Kidney (tissue), 14 donors: ENCODE measurements around the gene TPST2. TPM values are rescaled to one million over a fixed set of nuclear protein-coding genes. Genes with fewer than 3 reads are reported as not detected.

Source experiments
- DNase-seq, 5 donors: peaks; one replicate each; pipeline ENCODE4 v3.0.0-alpha.2; 2013 to 2020
- FAIRE-seq: peaks from 2 replicates; lab custom pipeline; 2012; peaks lifted over from hg19 to GRCh38; lab: Jason Lieb, UNC
- H3K27ac ChIP-seq, 2 donors: one replicate each; pipeline ENCODE4 v1.7.0; 2013; ENCODE audit warnings: low read depth in 2 of 2, low read length in 2 of 2, inconsistent platforms in 1 of 2
- H3K27me3 ChIP-seq: one replicate; pipeline ENCODE4 v1.7.1; 2013; ENCODE audit warnings: low read length, inconsistent platforms; ENCODE audit not compliant: control insufficient read depth, insufficient read depth
- H3K36me3 ChIP-seq, 3 donors: one replicate each; pipeline versions ENCODE4 v1.7.0 to v1.7.1; 2013; ENCODE audit warnings: low read length in 3 of 3, control low read depth in 1 of 3, inconsistent platforms in 1 of 3; ENCODE audit not compliant: insufficient read depth in 3 of 3, control insufficient read depth in 2 of 3
- H3K4me1 ChIP-seq, 3 donors: one replicate each; pipeline versions ENCODE4 v1.7.0 to v1.7.1; 2013; ENCODE audit warnings: low read length in 3 of 3, inconsistent platforms in 1 of 3, low read depth in 1 of 3; ENCODE audit not compliant: control insufficient read depth in 2 of 3, insufficient read depth in 2 of 3
- H3K4me3 ChIP-seq, 3 donors: one replicate each; pipeline versions ENCODE4 v1.7.0 to v1.8.1; 2013; ENCODE audit warnings: low read length in 3 of 3, control low read depth in 1 of 3, inconsistent platforms in 1 of 3
- H3K9ac ChIP-seq, 3 donors: one replicate each; pipeline versions ENCODE4 v1.7.0 to v1.7.1; 2013; ENCODE audit warnings: low read length in 3 of 3, control low read depth in 1 of 3, inconsistent platforms in 1 of 3
- H3K9me3 ChIP-seq, 3 donors: one replicate each; pipeline versions ENCODE4 v1.7.0 to v1.7.1; 2013; ENCODE audit warnings: low read length in 3 of 3, control low read depth in 1 of 3, inconsistent platforms in 1 of 3; ENCODE audit not compliant: control insufficient read depth in 2 of 3, insufficient read depth in 1 of 3
- intact Hi-C: fragments of 100-400 bp; cut with DNase I; formaldehyde crosslinking; loops from one replicate; pipeline ENCODE4 v1.11.1; 2022
- polyA plus RNA-seq: library from polyadenylated mRNA; stranded (reverse); fragments of 350-450 nt; fragmentation: Illumina TruSeq; extraction: RNeasy Lipid Tissue Mini Kit (QIAGEN cat#74804); gene quantifications from one replicate; pipeline ENCODE4 v1.2.3, GENCODE V29; 2014; ENCODE audit warnings: low read depth, low replicate concordance; ENCODE audit not compliant: insufficient read depth
- total RNA-seq: library from RNA; stranded (reverse); fragmentation: NEBNext Ultra II Directional; extraction: Animal tissue kit (Norgen Biotek cat#: 25700); gene quantifications from one replicate; pipeline ENCODE4 v1.2.1, GENCODE V29; 2021
- TF ChIP-seq, protein P1 (sequence below): IDR thresholded peaks from 3 replicates; pipeline ENCODE4 v1.5.1; 2012; ENCODE audit warnings: mild to moderate bottlenecking, moderate library complexity, borderline replicate concordance; ENCODE audit not compliant: insufficient read depth; ENCODE audit errors: extremely low read depth
- donor health status: control.
- donor health status: control.
- donor health status: control.
- donor health status: control.
- donor health status: control.
- donor health status: DM: yes; HTN: yes; CAD: no.
- donor health status: Normal renal cell carcinoma (clear cell type).

TPST2 gene
- total and polyA plus RNA-seq, 2 donors from 2014 or later: 40.3 to 48.7 TPM

DNA sequence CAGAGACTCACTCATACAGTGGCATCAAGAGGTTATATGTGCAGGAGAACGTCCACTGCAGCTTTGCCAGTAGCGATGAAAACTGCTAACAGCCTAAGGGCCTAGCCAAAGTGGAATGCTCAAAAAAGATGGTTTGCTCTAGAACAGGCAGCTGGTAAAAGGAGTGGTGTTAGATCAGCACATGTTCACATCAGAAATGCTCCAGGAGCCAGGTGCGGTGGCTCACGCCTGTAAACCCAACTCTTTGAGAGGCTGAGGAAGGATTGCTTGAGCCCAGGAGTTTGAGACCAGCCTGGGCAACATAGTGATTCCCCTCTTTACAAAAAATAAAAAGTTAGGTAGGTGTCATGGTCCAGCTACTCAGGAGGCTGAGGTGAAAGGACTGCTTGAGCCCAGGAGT, 67.3 kb downstream of the TPST2 start:
- intact Hi-C loops: no loop called here
- TF ChIP-seq, protein P1, sequence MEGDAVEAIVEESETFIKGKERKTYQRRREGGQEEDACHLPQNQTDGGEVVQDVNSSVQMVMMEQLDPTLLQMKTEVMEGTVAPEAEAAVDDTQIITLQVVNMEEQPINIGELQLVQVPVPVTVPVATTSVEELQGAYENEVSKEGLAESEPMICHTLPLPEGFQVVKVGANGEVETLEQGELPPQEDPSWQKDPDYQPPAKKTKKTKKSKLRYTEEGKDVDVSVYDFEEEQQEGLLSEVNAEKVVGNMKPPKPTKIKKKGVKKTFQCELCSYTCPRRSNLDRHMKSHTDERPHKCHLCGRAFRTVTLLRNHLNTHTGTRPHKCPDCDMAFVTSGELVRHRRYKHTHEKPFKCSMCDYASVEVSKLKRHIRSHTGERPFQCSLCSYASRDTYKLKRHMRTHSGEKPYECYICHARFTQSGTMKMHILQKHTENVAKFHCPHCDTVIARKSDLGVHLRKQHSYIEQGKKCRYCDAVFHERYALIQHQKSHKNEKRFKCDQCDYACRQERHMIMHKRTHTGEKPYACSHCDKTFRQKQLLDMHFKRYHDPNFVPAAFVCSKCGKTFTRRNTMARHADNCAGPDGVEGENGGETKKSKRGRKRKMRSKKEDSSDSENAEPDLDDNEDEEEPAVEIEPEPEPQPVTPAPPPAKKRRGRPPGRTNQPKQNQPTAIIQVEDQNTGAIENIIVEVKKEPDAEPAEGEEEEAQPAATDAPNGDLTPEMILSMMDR: no peak
- H3K9me3 ChIP-seq: no peaks in the 10 kb centered on the region
- H3K27me3 ChIP-seq: no peaks in the 10 kb centered on the region
- no peak overlapping the region for H3K4me3 ChIP-seq
- no peak overlapping the region for H3K27ac ChIP-seq
- H3K9ac ChIP-seq: no peak overlapping the region
- FAIRE-seq (no peak), DNase-seq (no peak)
- H3K36me3 ChIP-seq: no peaks in the 10 kb centered on the region
- H3K4me1 ChIP-seq: peaks cover 0 to 5% (median 0%) of the 10 kb centered on the region in 3 donors

DNA sequence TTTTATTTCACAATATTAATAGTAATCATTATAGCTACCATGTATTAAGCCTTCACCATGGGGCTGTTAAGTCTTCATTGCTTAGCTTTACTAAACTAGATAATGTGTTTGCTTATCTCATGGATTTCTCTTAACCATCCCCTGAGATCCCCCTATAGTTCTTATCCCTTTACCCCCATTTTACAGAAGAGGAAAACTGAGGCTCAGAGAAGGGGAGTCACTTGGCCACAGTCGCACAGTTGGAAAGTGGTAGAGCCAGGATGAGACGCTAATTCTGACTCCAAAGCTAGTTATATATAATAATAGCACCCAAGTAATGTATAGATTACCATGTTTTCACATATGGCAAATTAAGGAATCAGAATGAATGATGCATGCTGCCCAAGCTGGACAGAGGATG, 67.9 kb downstream of the TPST2 start:
- Histone ChIP-seq H3K9me3 (no peaks in the 10 kb centered on the region), H3K36me3 (no peaks in the 10 kb centered on the region), H3K4me1 (peaks cover 0 to 5% (median 0%) of the 10 kb centered on the region in 3 donors), H3K4me3 (no peak overlapping the region), H3K27ac (no peak overlapping the region), H3K9ac (no peak overlapping the region), H3K27me3 (no peaks in the 10 kb centered on the region)
- TF ChIP-seq, protein P1: no peak
- FAIRE-seq: no peak
- intact Hi-C loops: no loop called here
- no peak for DNase-seq

DNA sequence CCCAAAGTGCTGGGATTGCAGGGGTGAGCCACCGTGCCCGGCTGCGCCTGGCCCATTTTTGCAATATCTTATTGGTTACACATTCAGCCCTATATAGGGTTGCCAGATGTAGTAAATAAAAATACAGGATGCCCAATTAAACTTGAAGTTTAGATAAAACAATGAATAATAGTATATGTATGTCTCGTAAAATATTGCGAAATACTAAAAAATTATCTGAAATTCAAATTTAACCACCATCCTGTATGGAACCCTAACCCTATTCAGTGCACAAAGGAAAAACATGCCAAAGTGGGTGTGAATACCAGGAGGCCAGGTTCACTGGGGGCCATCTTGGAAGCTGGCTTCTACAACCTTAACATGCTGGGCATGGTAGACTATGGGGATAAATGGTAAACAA, 72.5 kb downstream of the TPST2 start:
- TF ChIP-seq, protein P1: no peak
- FAIRE-seq: no peak
- intact Hi-C loops: no loop called here
- no peaks in the 10 kb centered on the region for H3K36me3 ChIP-seq
- H3K4me1 ChIP-seq: peaks cover 0 to 15% (median 4%) of the 10 kb centered on the region in 3 donors
- no peak overlapping the region for H3K27ac ChIP-seq
- H3K4me3 ChIP-seq: no peak overlapping the region
- H3K27me3 ChIP-seq: no peaks in the 10 kb centered on the region
- no peak overlapping the region for H3K9ac ChIP-seq
- DNase-seq: no peak
- H3K9me3 ChIP-seq: no peaks in the 10 kb centered on the region

DNA sequence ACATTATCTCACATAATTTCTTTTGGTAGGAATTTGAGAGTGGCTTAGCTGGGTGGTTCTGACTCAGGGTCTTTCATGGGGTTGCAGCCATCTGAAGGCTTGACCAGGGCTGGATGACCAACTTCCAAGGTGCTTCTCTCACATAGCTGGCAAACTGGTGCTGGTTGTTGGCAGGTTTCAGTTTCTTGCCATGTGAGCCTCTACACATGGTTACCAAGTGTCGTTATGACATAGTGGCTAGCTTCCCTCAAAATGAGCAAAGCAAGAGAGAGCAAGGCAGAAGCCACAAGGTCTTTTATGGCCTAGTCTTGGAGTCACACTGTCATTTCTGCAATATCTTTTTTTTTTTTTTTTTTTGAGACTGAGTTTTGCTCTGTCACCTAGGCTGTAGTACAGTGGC, 73.4 kb downstream of the TPST2 start:
- H3K27me3 ChIP-seq: no peaks in the 10 kb centered on the region
- no peaks in the 10 kb centered on the region for H3K36me3 ChIP-seq
- TF ChIP-seq, protein P1: no peak
- H3K27ac ChIP-seq: no peak overlapping the region
- peaks cover under 1 to 15% (median 7%) of the 10 kb centered on the region in 3 donors for H3K4me1 ChIP-seq
- no peak overlapping the region for H3K9ac ChIP-seq
- H3K9me3 ChIP-seq: no peaks in the 10 kb centered on the region
- no peak for DNase-seq
- no peak overlapping the region for H3K4me3 ChIP-seq
- intact Hi-C loops: no loop called here
- FAIRE-seq: no peak
